H9 (cell line): ENCODE measurements around the gene RANBP9. TPM values are rescaled to one million over a fixed set of nuclear protein-coding genes. Genes with fewer than 3 reads are reported as not detected.

Experiments
- DNase-seq: peaks from one replicate; pipeline ENCODE4 v3.0.0-alpha.2; 2017
- H2AFZ ChIP-seq: one replicate; pipeline ENCODE4 v1.6.1; 2013; ENCODE audit warnings: mild to moderate bottlenecking, low read length, control low read depth, moderate library complexity
- H2AK5ac ChIP-seq: 2 replicates; pipeline ENCODE4 v1.6.1; 2013; ENCODE audit warnings: low read length, control low read depth, mixed read lengths; ENCODE audit not compliant: insufficient read length
- H2BK120ac ChIP-seq: one replicate; pipeline ENCODE4 v1.6.1; 2013; ENCODE audit warnings: low read depth, mild to moderate bottlenecking, low read length, control low read depth, inconsistent platforms; ENCODE audit not compliant: poor library complexity, severe bottlenecking
- H2BK12ac ChIP-seq: 2 replicates; pipeline ENCODE4 v1.6.1; 2013; ENCODE audit warnings: low read length, control low read depth, mixed read lengths, low read depth; ENCODE audit not compliant: insufficient read length
- H2BK15ac ChIP-seq: 2 replicates; pipeline ENCODE4 v1.6.1; 2013; ENCODE audit warnings: low read depth, low read length, control low read depth
- H2BK20ac ChIP-seq: one replicate; pipeline ENCODE4 v1.6.1; 2013; ENCODE audit warnings: low read depth, mild to moderate bottlenecking, low read length, control low read depth, inconsistent platforms; ENCODE audit not compliant: poor library complexity, severe bottlenecking
- H2BK5ac ChIP-seq: 2 replicates; pipeline ENCODE4 v1.6.1; 2013; ENCODE audit warnings: low read length, control low read depth, mixed read lengths; ENCODE audit not compliant: insufficient read length
- H3K14ac ChIP-seq: 2 replicates; pipeline ENCODE4 v1.6.1; 2013; ENCODE audit warnings: low read length, control low read depth; ENCODE audit not compliant: insufficient read depth
- H3K18ac ChIP-seq: 2 replicates; pipeline ENCODE4 v1.6.1; 2013; ENCODE audit warnings: low read depth, mild to moderate bottlenecking, mixed read lengths, low read length, control low read depth; ENCODE audit not compliant: insufficient read length
- H3K23ac ChIP-seq: 2 replicates; pipeline ENCODE4 v1.6.1; 2013; ENCODE audit warnings: low read length, control low read depth, mixed read lengths, low read depth; ENCODE audit not compliant: insufficient read length
- H3K23me2 ChIP-seq: 2 replicates; pipeline ENCODE4 v1.6.1; 2013; ENCODE audit warnings: low read depth, mild to moderate bottlenecking, mixed read lengths, low read length, control low read depth; ENCODE audit not compliant: insufficient read length, poor library complexity, severe bottlenecking
- H3K27ac ChIP-seq: 2 replicates; pipeline ENCODE4 v1.5.1; 2013; ENCODE audit warnings: low read length, control low read depth, mixed read lengths, low read depth; ENCODE audit not compliant: insufficient read length
- H3K27me3 ChIP-seq: 2 replicates; pipeline ENCODE4 v1.6.1; 2013; ENCODE audit warnings: low read length, control low read depth, inconsistent platforms; ENCODE audit not compliant: insufficient read depth
- H3K4ac ChIP-seq: 2 replicates; pipeline ENCODE4 v1.6.1; 2013; ENCODE audit warnings: low read depth, mild to moderate bottlenecking, control low read depth, inconsistent platforms, low read length, moderate library complexity
- H3K4me1 ChIP-seq: 2 replicates; pipeline ENCODE4 v1.6.1; 2013; ENCODE audit warnings: low read length, control low read depth, inconsistent platforms; ENCODE audit not compliant: insufficient read depth
- H3K4me2 ChIP-seq: 2 replicates; pipeline ENCODE4 v1.6.1; 2013; ENCODE audit warnings: low read length, control low read depth, mixed read lengths; ENCODE audit not compliant: insufficient read length, insufficient read depth
- H3K56ac ChIP-seq: 2 replicates; pipeline ENCODE4 v1.6.1; 2013; ENCODE audit warnings: low read depth, mild to moderate bottlenecking, mixed read lengths, low read length, control low read depth; ENCODE audit not compliant: insufficient read length
- H3K79me1 ChIP-seq: 2 replicates; pipeline ENCODE4 v1.6.1; 2013; ENCODE audit warnings: low read depth, mild to moderate bottlenecking, moderate library complexity, low read length, control low read depth, inconsistent platforms; ENCODE audit not compliant: insufficient read depth, poor library complexity, severe bottlenecking
- H3K79me2 ChIP-seq: 2 replicates; pipeline ENCODE4 v1.6.1; 2013; ENCODE audit warnings: low read length, control low read depth, inconsistent platforms; ENCODE audit not compliant: insufficient read depth
- H3K9ac ChIP-seq: 2 replicates; pipeline ENCODE4 v1.6.1; 2013; ENCODE audit warnings: low read length, control low read depth, mixed read lengths; ENCODE audit not compliant: insufficient read length; ENCODE audit errors: extremely low read depth
- H3K9me3 ChIP-seq: one replicate; pipeline ENCODE4 v1.6.1; 2013; ENCODE audit warnings: low read depth, low read length, inconsistent platforms; ENCODE audit not compliant: control insufficient read depth
- H3T11ph ChIP-seq: one replicate; pipeline ENCODE4 v1.6.1; 2013; ENCODE audit warnings: mild to moderate bottlenecking, low read length, control low read depth, inconsistent platforms
- H4K20me1 ChIP-seq: one replicate; pipeline ENCODE4 v1.6.1; 2013; ENCODE audit not compliant: control insufficient read depth, insufficient read length, insufficient read depth
- H4K5ac ChIP-seq: 2 replicates; pipeline ENCODE4 v1.6.1; 2013; ENCODE audit warnings: low read depth, mild to moderate bottlenecking, mixed read lengths, low read length, control low read depth; ENCODE audit not compliant: insufficient read length
- H4K8ac ChIP-seq: replicated peaks from 2 replicates; pipeline ENCODE4 v1.6.1; 2013; ENCODE audit warnings: low read length, control low read depth, mixed read lengths, low read depth; ENCODE audit not compliant: insufficient read length
- H4K91ac ChIP-seq: 2 replicates; pipeline ENCODE4 v1.6.1; 2013; ENCODE audit warnings: low read depth, mild to moderate bottlenecking, moderate library complexity, mixed read lengths, low read length, control low read depth; ENCODE audit not compliant: insufficient read length
- H3K27ac Mint-ChIP-seq, 3 experiments: 2 replicates in 2 of 3; 3 replicates in 1 of 3; pipeline ENCODE4 v1.8.0; 2020 to 2021; ENCODE audit warnings: mixed read lengths in 3 of 3, mild to moderate bottlenecking in 1 of 3, moderate library complexity in 1 of 3
- H3K27me3 Mint-ChIP-seq: 2 replicates; pipeline ENCODE4 v1.8.0; 2021; ENCODE audit warnings: low read depth, mild to moderate bottlenecking, moderate library complexity, mixed read lengths
- H3K36me3 Mint-ChIP-seq, 3 experiments: 2 replicates in 2 of 3; 3 replicates in 1 of 3; pipeline ENCODE4 v1.8.0; 2020 to 2021; ENCODE audit warnings: low read depth in 3 of 3, mixed read lengths in 3 of 3; ENCODE audit not compliant: insufficient read depth in 1 of 3
- H3K4me1 Mint-ChIP-seq, 2 experiments: 2 replicates each; pipeline ENCODE4 v1.8.0; 2020; ENCODE audit warnings: mixed read lengths in 2 of 2
- H3K4me3 Mint-ChIP-seq, 2 experiments: 2 replicates in 1 of 2; 3 replicates in 1 of 2; pipeline ENCODE4 v1.8.0; 2020 to 2021; ENCODE audit warnings: mild to moderate bottlenecking in 2 of 2, mixed read lengths in 2 of 2, moderate library complexity in 1 of 2
- H3K9me3 Mint-ChIP-seq, 2 experiments: 2 replicates in 1 of 2; 3 replicates in 1 of 2; pipeline ENCODE4 v1.8.0; 2020; ENCODE audit warnings: mild to moderate bottlenecking in 2 of 2, mixed read lengths in 2 of 2, moderate library complexity in 1 of 2
- CTCF ChIP-seq: fragments of 200-600 bp; sonication (generic); conservative IDR thresholded peaks from 3 replicates; pipeline ENCODE4 v1.8.0; 2021; ENCODE audit warnings: antibody characterized with exemption, mild to moderate bottlenecking
- WGBS: extraction: QIAGEN DNeasy Blood & Tissue Kit; methylation state at CpG from one replicate; pipeline ENCODE4 v1.1.7; 2013; ENCODE audit warnings: missing lambda C conversion rate, low lambda C conversion rate, mixed read lengths; ENCODE audit not compliant: insufficient read length; ENCODE audit errors: extremely low coverage; 5-methylcytosine and 5-hydroxymethylcytosine counted together
- total RNA-seq: library from RNA; stranded (reverse); gene quantifications from 2 replicates; pipeline ENCODE4 v1.2.1, GENCODE V29; 2021

RANBP9 gene
- total RNA-seq, 1 experiment from 2014 or later, result 37.2 TPM

- no peaks in the 10 kb centered on the region for H3K27me3 ChIP-seq
- no peaks in the 10 kb centered on the region for H3K79me2 ChIP-seq
- no peak overlapping the region for H3K4me2 ChIP-seq
- no peak overlapping the region for H2BK120ac ChIP-seq
- peaks cover 9 to 38% (median 36%) of the 10 kb centered on the region in 3 experiments; a peak in 6 of 7 replicates for H3K36me3 Mint-ChIP-seq
- no peak for DNase-seq
- H3K14ac ChIP-seq, result no peak overlapping the region
- no peaks in the 10 kb centered on the region for H4K20me1 ChIP-seq
- no peak overlapping the region for H2BK15ac ChIP-seq
- H3K9ac ChIP-seq, result no peak overlapping the region
- no peak overlapping the region for H3K27ac ChIP-seq
- no peak overlapping the region for H3K4me3 Mint-ChIP-seq
- H4K8ac ChIP-seq, result no peak overlapping the region
- H3T11ph ChIP-seq, result no peak overlapping the region
- no peak overlapping the region for H3K56ac ChIP-seq
- no peaks in the 10 kb centered on the region for H3K27me3 Mint-ChIP-seq
- H2BK20ac ChIP-seq, result no peak overlapping the region
- no peak overlapping the region for H2AFZ ChIP-seq
- H3K4me1 ChIP-seq, result no peaks in the 10 kb centered on the region
- no peaks in the 10 kb centered on the region for H3K9me3 ChIP-seq
- no peaks in the 10 kb centered on the region for H3K9me3 Mint-ChIP-seq
- H3K18ac ChIP-seq, result no peak overlapping the region
- no peak overlapping the region for H2BK12ac ChIP-seq
- no peak for TF ChIP-seq CTCF
- H3K79me1 ChIP-seq, result no peaks in the 10 kb centered on the region
- H3K23ac ChIP-seq, result no peak overlapping the region
- no CpG with 5 or more reads among the region's 1 CpG for WGBS
- no peak overlapping the region for H3K4ac ChIP-seq
- no peak overlapping the region for H4K5ac ChIP-seq
- H2AK5ac ChIP-seq, result no peak overlapping the region
- no peaks in the 10 kb centered on the region for H3K23me2 ChIP-seq
- peaks cover 0 to 8% of the 10 kb centered on the region in 2 experiments; a peak in 2 of 4 replicates for H3K4me1 Mint-ChIP-seq
- H4K91ac ChIP-seq, result no peak overlapping the region
- H2BK5ac ChIP-seq, result no peak overlapping the region
- no peak overlapping the region for H3K27ac Mint-ChIP-seq
These were observed 81.1 kb downstream of the RANBP9 start for GRCh38 chr6:13630499-13630898.
